GM21447 (cell line): ENCODE data around the gene ACACA.

ENCODE experiments used
- ATAC-seq: cut with Tn5 transposase; IDR thresholded peaks from one replicate; pipeline ENCODE4 v1.9.1; 2021; ENCODE audit not compliant: unreplicated experiment

ACACA gene

DNA sequence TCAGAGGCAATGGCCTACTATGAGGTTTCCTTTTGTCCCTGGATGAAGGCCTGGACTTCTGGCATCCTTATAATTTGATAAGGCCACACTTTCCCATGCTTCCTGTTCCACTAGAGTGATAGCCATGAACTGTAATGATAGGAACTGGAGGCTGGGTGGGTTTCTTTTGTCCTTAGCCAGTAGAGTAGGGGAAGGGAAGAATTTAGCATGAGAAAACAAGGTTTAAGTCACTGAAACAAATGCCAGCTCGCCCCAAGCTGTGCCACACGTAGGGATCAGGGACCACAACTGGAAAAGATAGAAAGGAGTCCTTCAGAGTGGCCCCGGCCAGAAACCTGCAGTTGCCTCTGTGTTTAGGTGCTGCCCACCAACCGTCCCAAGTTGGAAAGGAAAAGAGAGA is 111.7 kb downstream of the ACACA start:
- no peak for ATAC-seq

DNA sequence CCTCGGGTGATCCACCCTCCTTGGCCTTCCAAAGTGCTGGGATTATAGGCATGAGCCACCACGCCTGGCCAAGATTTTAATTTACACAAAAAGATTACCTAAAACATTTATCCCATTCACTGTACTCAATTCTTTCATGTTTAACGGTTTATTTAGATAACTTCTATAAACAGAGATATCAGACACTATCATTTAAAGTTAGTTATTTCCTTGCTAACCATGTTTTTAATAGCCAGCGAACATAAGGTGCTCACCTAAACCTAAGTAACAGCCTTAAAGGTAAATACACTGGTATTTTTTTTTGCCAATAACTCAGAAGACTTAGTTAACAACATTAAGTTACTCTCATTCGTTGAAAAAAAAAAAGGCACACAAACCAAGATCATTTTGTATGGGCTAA is 112.9 kb downstream of the ACACA start:
- no peak for ATAC-seq

DNA sequence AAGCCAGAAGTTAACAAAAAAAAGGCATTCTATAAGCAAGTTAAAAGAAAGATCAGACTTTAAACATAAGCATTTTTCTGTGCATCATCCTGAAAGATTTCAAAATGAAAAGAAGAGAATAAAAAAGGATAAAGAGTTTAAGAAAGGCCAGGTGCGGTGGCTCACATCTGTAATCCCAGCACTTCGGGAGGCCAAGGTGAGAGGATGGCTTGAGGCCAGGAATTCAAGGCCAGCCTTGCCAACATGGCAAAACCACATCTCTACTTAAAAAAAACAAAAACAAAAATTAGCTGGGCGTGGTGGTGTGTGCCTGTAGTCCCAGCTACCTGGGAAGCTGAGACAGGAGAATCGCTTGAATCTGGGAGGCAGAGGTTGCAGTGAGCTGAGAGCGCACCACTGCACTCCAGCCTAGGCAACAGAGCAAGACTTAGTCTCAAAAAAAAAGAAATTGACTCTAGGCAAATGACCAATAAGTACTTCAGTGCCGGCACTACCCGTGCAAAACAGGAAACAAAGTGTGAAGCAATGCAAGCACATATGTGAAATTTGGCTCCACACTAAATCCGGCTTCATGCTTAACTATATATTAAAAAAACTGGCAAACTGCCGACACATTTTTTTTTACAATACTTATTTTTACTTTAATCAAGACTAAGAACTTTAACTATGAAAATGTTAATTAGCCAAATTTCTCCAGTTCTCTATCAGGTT is 114.1 kb downstream of the ACACA start:
- ATAC-seq = no peak

DNA sequence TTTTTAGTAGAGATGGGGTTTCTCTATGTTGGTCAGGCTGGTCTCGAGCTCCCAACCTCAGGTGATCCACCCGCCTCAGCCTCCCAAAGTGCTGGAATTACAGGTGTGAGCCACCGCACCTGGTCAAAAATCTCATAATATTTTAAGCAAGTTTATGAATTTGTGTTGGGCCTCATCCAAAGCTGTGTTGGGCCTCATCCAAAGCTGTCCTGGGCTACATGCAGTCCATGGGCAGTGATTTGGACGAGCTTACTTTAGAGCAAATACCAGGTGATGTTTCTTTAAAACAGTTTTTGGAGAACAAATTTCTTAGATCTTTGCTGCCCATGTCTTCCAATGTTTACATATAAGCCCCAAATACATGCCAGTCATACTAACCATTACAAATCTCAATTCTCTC is 115.3 kb downstream of the ACACA start:
- ATAC-seq = no peak

DNA sequence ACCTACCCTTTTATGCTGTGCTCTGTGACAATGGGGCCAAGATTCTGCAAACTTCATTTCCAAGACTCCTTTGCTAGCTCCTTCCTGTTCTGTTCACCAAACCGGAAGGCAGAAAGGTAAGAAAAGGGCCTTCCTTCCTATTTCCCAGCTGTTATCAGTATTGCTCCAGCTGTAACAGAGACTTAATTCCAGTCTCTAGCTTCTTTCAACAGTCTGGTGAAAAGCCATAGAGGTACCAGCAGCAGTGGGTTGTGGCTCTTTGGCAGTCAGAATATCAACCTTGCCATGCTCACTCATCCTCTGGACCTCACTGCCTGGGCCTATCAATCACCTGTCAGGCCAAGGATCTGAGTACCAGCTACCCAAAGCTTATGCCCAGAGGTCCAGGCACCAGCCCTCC is 120.2 kb downstream of the ACACA start:
- ATAC-seq = no peak

DNA sequence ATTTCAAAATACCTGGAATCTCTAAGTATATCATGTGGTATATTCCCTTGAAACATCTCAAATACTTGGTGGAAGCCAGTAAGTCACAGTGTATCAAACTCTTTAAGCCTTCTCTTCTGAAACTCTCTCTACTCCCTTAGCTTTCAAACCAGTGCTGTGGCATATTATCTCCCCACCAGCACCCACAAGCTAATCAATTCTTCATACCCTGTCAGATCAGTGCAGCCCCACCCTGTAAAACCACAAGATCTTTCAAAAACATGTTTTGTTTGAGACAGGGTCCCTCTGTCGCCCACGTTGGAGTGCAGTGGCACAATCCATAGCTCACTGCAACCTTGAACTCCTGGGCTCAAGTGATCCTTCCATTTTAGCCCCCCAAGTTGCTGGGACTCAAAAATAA is 122.4 kb downstream of the ACACA start:
- ATAC-seq = no peak

DNA sequence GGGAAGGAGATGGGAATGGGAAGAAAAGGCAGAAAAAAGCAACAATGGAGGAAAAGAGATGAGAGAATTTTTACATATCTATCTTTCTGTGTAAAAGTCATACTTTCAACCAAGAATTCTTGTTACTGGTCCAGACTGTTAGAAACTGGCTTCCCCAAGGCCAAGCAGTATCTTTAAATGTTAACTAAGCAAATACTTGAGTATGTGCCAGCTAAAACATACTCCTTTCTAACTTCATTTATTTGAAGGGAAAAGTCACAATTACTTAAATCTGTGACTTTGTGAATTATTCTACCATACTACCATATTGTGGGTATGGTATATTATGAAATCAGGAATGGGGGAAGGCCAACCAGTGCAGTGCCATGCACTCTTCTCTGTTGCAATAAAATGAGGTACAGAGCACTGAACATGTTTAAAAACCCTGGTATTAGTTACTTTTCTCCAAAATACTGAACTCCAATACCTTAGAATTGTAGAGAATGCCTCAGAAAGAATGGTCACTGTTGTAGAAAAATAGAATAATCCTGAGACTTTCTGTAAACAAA is 123.1 kb downstream of the ACACA start:
- no peak for ATAC-seq

DNA sequence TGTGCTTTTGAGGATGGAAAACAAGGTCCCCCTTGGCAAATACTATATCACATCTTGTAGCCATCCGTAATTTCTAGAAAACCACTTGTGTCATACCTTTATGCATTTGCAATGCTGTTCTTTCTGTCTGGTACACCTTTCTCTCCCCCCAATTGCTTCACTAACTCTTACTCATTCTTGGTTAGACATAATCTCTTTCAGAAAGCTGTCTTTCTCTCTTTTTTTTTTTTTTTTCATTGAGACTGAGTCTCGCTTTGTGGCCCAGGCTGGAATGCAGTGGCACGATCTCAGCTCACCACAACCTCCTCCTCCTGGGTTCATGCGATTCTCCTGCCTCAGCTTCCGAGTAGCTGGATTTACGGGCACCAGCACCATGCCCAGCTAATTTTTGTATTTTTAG is 125.8 kb downstream of the ACACA start:
- ATAC-seq = no peak

DNA sequence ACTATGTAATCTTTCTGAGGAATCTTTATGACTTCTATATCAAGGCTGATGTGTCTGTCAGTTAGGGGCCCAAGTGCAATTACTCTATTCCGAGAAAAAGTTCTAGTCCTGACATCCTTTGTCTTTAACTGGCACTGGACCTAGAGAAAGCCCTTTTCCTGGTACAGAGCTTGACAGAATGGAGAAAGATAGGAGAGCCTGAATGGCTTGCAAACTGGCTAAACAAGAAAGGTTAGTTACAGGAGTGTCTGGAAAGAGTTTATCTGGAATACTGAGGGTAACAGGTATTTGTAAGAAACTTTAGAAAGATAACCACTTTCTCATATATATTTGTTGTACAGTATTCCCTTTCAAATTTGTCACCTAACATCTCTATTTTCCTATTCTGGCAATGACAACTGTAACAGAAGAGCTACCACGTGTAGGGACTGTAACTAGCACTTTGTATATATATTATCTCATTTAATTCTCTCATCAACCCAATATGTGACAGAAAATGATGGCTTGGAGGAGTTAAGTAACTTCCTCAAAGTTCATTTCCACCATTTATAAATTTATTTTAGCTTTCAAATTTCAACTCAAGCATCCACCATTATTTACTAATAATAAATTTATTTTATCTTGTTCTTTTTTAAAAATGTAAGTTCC is 128.3 kb downstream of the ACACA start:
- ATAC-seq = no peak

DNA sequence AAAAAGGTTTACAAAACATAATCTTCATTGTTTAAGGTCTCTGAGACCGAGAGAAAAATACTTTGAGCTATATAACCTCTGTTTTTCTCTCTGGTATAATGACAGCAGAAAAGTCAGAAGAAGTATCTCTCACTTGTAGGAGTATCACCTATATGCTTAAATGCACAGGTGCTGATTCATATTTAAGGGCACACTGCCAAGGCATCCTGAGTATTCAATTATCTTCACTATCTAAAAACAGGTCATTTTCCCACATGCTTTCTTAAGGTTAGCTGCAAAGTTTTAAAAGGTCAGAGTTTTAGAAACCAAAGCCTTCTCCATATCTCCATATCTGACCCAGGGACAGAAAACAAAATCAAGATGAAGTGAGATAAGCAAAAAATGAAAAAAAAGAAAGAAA is 130.2 kb downstream of the ACACA start:
- ATAC-seq = no peak

DNA sequence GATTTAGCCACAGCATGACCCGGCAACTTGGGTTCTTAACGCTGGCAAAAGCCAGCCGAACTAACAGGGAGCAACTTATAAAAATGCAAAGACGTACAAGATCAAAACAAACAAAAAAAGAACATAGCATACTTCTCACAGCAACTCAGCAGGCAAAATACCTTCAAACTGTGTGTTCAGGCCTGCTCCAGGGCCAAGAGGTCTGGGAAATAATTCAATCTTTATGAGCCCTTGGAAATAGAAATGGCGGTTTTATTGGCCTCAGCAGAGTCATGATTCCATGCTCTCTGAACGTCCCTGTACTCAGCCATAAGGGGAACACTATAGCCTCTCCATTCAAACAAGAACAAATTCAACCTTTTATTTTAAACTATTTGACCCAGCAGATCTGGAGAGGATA is 132.2 kb downstream of the ACACA start:
- ATAC-seq = no peak

DNA sequence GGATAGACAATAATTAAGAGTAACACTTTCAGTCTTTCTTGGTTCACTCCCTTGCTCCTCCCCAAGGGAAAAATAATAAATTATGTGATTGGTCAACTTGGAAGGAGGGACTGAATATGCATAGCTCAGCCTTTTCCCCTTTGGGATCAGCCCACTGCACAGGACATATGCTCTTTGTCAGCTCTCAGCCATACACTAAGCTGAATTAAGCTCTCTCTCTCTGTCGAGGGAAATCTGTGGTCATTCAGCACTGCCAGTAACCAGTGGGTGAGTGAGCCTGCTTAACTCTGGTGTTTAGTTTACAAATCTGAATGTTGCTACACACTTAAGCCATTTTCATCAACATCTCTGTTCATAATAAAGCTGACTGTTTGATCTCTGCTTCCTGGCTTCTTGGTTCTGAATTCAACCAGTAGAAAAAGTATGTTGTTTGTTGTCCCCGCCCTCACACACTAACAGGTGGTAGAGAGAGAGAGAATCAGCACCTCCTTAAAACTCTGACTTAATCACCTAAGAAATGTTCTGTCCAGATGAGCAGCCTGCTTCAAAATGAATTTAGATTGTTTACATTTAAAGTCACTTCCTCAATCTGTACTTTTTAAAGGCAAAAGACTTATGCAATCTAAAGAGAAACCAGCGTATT is 133.1 kb downstream of the ACACA start:
- ATAC-seq = no peak

DNA sequence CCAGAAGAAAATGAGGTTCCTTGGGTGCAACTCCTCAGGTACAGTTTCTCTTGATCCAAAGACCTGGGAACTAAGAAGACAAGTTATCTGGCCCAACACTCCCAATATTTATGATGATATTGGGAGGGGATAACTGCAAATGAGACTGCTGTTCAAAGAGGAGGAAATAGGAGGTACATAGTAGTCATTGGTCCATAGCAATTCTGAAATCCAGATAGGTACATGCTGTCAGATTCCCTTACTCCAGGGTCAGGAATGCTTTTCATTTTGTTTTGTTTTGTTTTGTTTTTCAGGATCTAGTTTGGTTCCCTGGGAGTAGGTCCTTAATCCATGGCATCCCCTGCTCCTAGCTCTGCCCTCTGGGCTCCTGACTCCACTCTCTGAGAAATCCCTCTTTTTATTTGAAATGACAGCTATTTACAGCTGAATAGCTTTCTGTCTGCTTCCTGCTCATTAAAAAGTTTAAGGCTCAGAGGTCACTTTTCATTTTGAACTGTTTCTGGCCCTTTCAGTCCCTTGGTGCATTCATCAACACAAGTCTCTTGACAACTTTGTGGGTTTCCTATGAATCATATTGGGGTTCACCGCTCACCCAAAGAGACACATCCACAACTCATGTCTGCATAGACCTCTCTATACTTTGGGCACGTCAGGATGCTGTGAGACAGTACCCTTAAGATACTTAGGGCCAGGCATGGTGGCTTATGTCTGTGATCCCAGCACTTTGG is 141.0 kb downstream of the ACACA start:
- no peak for ATAC-seq

DNA sequence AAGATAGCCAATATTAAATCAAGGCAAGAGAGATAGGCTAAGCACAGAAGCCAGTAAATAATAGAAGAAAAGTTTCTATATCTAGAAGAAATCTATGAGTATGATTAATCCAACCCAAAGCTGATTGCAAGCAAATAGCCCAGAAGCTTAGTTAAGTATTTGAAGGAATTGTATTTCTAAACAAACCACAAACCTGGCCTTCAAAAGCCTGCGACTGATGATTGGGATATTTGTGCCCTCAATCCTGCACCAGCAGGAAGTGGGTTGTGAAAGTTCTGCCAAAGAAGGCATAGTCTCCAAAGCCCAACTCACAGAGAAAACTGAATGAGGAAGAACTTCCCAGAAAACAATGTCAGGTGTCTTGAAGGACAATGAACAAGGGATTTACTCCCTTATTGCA is 145.3 kb downstream of the ACACA start:
- ATAC-seq = no peak

DNA sequence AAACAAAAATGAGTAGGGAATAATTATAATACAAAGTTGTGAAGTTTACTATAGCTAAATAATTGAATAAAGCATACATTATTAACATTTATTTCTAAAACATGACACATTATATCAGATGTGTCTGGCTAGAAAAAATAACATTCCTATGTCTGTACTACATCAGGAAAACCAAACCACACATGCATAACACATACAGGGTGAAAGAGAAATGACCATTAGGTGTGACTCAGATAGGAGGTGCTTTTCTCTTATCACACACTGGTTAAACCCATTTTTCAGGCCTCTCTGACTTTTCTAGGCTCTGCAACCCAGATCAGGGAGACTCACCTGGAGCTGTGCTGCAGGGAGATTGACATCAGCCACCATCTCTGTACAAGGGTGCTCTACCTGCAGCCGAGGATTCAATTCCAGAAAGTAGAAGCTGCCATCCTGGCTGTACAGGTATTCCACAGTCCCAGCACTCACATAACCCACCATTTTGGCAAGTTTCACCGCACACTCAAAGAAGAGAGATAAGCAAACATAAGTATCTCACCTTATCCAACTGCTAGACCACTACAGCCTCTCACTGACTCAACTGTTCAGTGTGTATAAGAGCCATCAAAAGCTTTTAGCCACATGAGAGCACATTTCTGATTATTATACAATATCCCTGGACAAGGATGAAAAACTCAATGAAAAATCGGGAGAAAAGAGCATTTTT is 147.5 kb downstream of the ACACA start:
- no peak for ATAC-seq

DNA sequence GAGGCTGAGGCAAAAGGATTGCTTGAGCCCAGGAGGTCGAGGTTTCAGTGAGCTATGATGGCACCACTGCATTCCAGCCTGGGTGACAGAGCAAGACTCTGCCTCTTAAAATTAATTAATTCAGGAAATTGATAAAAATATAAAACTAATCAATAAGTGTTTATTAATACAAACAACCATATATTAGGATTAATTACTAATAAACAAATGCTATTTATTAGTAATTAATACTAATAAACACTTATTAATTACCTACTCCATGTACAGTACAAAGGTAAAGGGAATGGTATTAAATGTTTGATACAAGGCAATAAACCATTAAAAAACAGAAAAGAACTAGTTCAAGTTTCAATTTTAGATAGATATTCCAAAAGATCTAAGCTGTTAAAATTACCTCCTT is 150.0 kb downstream of the ACACA start:
- ATAC-seq = no peak

DNA sequence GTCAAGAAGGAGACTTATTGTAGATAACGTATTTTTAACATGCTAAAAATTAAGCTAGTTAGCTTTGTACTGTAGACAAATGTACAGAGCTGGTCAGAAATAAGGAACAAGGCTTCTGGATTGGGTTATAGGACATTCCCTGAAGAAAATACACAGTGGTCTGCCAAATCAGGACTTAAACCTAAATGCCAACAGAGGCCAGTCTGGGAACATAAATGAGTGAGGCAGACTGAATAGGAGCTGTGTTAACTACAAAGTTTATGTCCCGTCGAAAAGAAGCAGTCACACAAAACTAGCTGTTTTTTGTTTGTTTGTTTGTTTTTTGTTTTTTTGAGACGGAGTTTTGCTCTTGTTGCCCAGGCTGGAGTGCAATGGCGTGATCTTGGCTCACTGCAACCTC is 151.2 kb downstream of the ACACA start:
- no peak for ATAC-seq

DNA sequence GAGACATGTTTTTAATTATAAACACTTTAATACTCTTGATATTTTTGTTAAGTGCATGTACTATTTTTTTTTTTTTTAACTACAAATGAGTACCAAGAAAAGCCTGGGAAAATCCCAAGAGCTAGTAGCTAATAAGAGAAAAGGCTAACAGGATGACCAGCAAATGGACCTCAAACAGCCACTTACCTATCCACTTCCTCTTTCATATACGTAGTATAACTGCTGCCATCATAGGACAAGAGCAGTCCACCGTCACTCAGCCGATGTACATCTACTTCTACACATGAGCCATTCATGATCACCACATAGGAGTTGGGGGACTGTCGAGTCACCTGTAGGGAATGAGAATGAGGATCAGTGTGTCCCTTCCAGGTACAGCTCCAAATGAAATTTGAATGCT is 158.8 kb downstream of the ACACA start:
- no peak for ATAC-seq

DNA sequence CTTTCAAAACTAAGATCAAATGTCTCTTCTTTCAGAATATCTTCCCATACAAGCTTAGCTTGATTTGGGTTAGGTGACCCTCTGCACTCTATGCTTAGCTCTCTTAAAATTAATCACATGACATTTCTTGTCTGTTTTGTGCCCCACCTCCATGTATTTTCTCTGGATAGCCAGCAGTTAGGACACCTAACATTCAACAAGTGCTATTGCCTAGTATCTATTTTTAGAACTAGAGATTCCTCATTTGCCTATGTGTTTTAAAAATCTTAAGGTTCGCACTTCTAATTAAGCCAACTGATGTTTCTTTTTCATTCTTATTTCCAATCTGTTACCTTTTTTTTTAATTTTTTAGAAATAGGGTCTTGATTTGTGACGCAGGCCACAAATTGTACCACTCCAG is 160.6 kb downstream of the ACACA start:
- no peak for ATAC-seq

DNA sequence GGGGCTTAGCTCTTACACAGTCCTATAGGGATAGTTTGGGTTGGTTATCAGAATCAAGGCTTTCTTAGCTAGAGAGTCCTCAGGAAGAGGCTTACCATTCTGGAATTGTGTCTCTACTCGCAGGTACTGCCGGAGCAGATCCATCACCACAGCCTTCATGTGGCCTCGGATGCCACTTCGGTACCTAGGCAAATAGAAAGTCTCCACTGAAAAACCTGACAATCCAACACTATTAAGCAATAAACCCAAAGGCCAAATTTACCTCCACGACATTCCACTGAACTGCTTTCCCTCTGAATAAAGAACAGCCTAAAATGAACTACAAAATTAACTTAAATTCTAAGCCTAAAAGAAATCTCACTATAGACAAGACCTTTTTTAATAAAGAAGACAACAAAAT is 166.3 kb downstream of the ACACA start:
- no peak for ATAC-seq
